ENCODE measurements around the gene HNF4A.

- TF ChIP-seq CTCF (IDR thresholded peaks at IDR 0.05; ENCODE audit: low read depth, low read length) (no peak), EZH2phosphoT487 (IDR thresholded peaks at IDR 0.05; ENCODE audit: low read depth) (no peak)
These were observed 4.9 kb upstream of the HNF4A start for GRCh38 chr20:44350567-44350966.
